HCT116 (cell line): ENCODE results near the gene KCNJ8. TPM values are rescaled to one million over a fixed set of nuclear protein-coding genes. Genes with fewer than 3 reads are reported as not detected.

ENCODE experiments used
- ATAC-seq: fragments of 200-7000 bp; cut with Tn5 transposase; 2 replicates; pipeline ENCODE4 v1.9.1; 2020; ENCODE audit warnings: mild to moderate bottlenecking, moderate library complexity
- BruUV-seq: library from RNA; stranded (reverse); fragments of 400-500 nt; replicated peaks from 2 replicates; lab custom pipeline; 2021; lab: Mats Ljungman, UMichigan
- CTCF ChIA-PET: fragments of 300-600 bp; sonication (Branson Sonifier 250); formaldehyde crosslinking; loops from one replicate; lab custom pipeline; 2021; ENCODE audit warnings: antibody characterized with exemption; lab: Charles Lee
- POLR2A ChIA-PET: fragments of 300-600, 350-600 bp; sonication (Branson Sonifier 250); formaldehyde crosslinking; loops from one replicate; lab custom pipeline; 2021; ENCODE audit warnings: antibody characterized with exemption; lab: Charles Lee
- RAD21 ChIA-PET, 2 experiments: fragments of 300-600 bp; sonication (Branson Sonifier 250); formaldehyde crosslinking; loops; one replicate each; lab custom pipeline; 2023; ENCODE audit warnings: low total read pairs in 2 of 2; ENCODE audit not compliant: uncharacterized antibody in 2 of 2, unreplicated experiment in 2 of 2, low non-redundant PET in 1 of 2; lab: Charles Lee
- DNase-seq: peaks from one replicate; pipeline ENCODE4 v3.0.0-alpha.2; 2010; ENCODE audit warnings: low read depth, low spot score
- H2AFZ ChIP-seq: fragments of 200-600 bp; shearing (Covaris generic), sonication (generic); 2 replicates; pipeline ENCODE4 v1.6.1; 2017; ENCODE audit warnings: low read depth, mixed run types, mixed read lengths, antibody characterized with exemption, low read length; ENCODE audit not compliant: poor library complexity, severe bottlenecking
- H3K27ac ChIP-seq: 2 replicates; pipeline ENCODE4 v1.5.1; 2012; ENCODE audit warnings: low read depth, low read length
- H3K27me3 ChIP-seq: fragments of 200-600 bp; sonication (generic); 2 replicates; pipeline ENCODE4 v1.6.1; 2016; ENCODE audit warnings: mixed run types, low read length, mixed read lengths; ENCODE audit not compliant: insufficient read depth
- H3K36me3 ChIP-seq, 2 experiments: fragments of 200-500 bp in 1 of 2; fragments of 200-600 bp in 1 of 2; sonication (Bioruptor generic) in 1 of 2; sonication (generic) in 1 of 2; 2 replicates each; pipeline versions ENCODE4 v1.5.1 to v1.6.1; 2014 to 2016; ENCODE audit warnings: low read length in 2 of 2, inconsistent platforms in 1 of 2, mixed read lengths in 1 of 2, mixed run types in 1 of 2; ENCODE audit not compliant: insufficient read depth in 2 of 2, control insufficient read depth in 1 of 2
- H3K4me1 ChIP-seq, 2 experiments: fragments of 200-600 bp in 1 of 2; sonication (generic) in 1 of 2; 2 replicates each; pipeline versions ENCODE4 v1.5.1 to v1.6.1; 2012 to 2017; ENCODE audit warnings: low read length in 2 of 2, inconsistent platforms in 1 of 2, mild to moderate bottlenecking in 1 of 2, mixed read lengths in 1 of 2, mixed run types in 1 of 2, moderate library complexity in 1 of 2; ENCODE audit not compliant: insufficient read depth in 2 of 2, control insufficient read depth in 1 of 2
- H3K4me2 ChIP-seq: fragments of 200-600 bp; sonication (generic); 2 replicates; pipeline ENCODE4 v1.6.1; 2017; ENCODE audit warnings: mixed run types, low read length, mixed read lengths
- H3K4me3 ChIP-seq, 2 experiments: fragments of 200-600 bp in 1 of 2; sonication (generic) in 1 of 2; replicated peaks in 1 of 2; 2 replicates each; pipeline ENCODE4 v1.5.1; 2011 to 2016; ENCODE audit warnings: low read length in 2 of 2, control low read depth in 1 of 2, low read depth in 1 of 2, mild to moderate bottlenecking in 1 of 2, mixed read lengths in 1 of 2, mixed run types in 1 of 2
- H3K79me2 ChIP-seq: fragments of 200-600 bp; sonication (generic); 2 replicates; pipeline ENCODE4 v1.6.1; 2017; ENCODE audit warnings: mild to moderate bottlenecking, mixed run types, low read length, moderate library complexity, mixed read lengths; ENCODE audit not compliant: insufficient read depth
- H3K9ac ChIP-seq: fragments of 200-600 bp; sonication (generic); 2 replicates; pipeline ENCODE4 v1.6.1; 2016; ENCODE audit warnings: low read length, mixed read lengths
- H3K9me2 ChIP-seq: fragments of 200-600 bp; sonication (generic), shearing (Covaris generic); 2 replicates; pipeline ENCODE4 v1.6.1; 2017; ENCODE audit warnings: mixed run types, mild to moderate bottlenecking, moderate library complexity; ENCODE audit not compliant: insufficient read depth
- H3K9me3 ChIP-seq, 2 experiments: fragments of 200-500 bp in 1 of 2; fragments of 200-600 bp in 1 of 2; sonication (Bioruptor generic) in 1 of 2; sonication (generic) in 1 of 2; 2 replicates each; pipeline ENCODE4 v1.6.1; 2014 to 2017; ENCODE audit warnings: low read length in 2 of 2, mixed read lengths in 2 of 2, inconsistent platforms in 1 of 2, low read depth in 1 of 2, mild to moderate bottlenecking in 1 of 2, mixed run types in 1 of 2, moderate library complexity in 1 of 2; ENCODE audit not compliant: control insufficient read depth in 1 of 2, insufficient read depth in 1 of 2
- H4K20me1 ChIP-seq: fragments of 200-600 bp; sonication (generic), shearing (Covaris generic); 2 replicates; pipeline ENCODE4 v1.6.1; 2017; ENCODE audit warnings: mixed run types, mild to moderate bottlenecking, moderate library complexity; ENCODE audit not compliant: insufficient read depth
- ATF3 ChIP-seq: IDR thresholded peaks from 2 replicates; pipeline ENCODE4 v1.6.1; 2012
- CBX3 ChIP-seq: IDR thresholded peaks from 2 replicates; pipeline ENCODE4 v1.6.1; 2012; ENCODE audit warnings: low read depth
- CEBPB ChIP-seq: IDR thresholded peaks from 2 replicates; pipeline ENCODE4 v1.6.1; 2012; ENCODE audit warnings: low read depth
- CTCF ChIP-seq, 3 experiments: fragments of 200-600 bp in 1 of 3; sonication (generic) in 1 of 3; IDR thresholded peaks in 2 of 3; conservative IDR thresholded peaks in 1 of 3; 2 replicates each; pipeline ENCODE4 v1.5.1; 2012 to 2017; ENCODE audit warnings: low read depth in 2 of 3, low read length in 2 of 3, antibody characterized with exemption in 1 of 3, borderline replicate concordance in 1 of 3, control low read depth in 1 of 3, mild to moderate bottlenecking in 1 of 3, mixed read lengths in 1 of 3, mixed run types in 1 of 3, moderate library complexity in 1 of 3; ENCODE audit not compliant: insufficient read depth in 1 of 3
- EGR1 ChIP-seq: IDR thresholded peaks from 2 replicates; pipeline ENCODE4 v1.6.1; 2012; ENCODE audit warnings: low read depth
- EZH2 ChIP-seq: fragments of 200-600 bp; sonication (generic); IDR thresholded peaks from 2 replicates; pipeline ENCODE4 v1.6.1; 2017; ENCODE audit warnings: antibody characterized with exemption, mixed run types
- EZH2phosphoT487 ChIP-seq: fragments of 200-600 bp; IDR thresholded peaks from 2 replicates; pipeline ENCODE4 v1.6.1; 2018; ENCODE audit warnings: antibody characterized with exemption, borderline replicate concordance
- FOSL1 ChIP-seq: IDR thresholded peaks from 2 replicates; pipeline ENCODE4 v1.6.1; 2012; ENCODE audit warnings: low read depth
- JUND ChIP-seq: IDR thresholded peaks from 2 replicates; pipeline ENCODE4 v1.6.1; 2012
- POLR2A ChIP-seq: IDR thresholded peaks from 2 replicates; pipeline ENCODE4 v1.7.0; 2011; ENCODE audit warnings: borderline replicate concordance; ENCODE audit not compliant: insufficient read depth, insufficient read length; ENCODE audit errors: extremely low read depth
- RAD21 ChIP-seq: IDR thresholded peaks from 2 replicates; pipeline ENCODE4 v1.6.1; 2012; ENCODE audit warnings: low read depth, mild to moderate bottlenecking
- REST ChIP-seq: IDR thresholded peaks from 2 replicates; pipeline ENCODE4 v1.6.1; 2012; ENCODE audit warnings: low read depth
- SIN3A ChIP-seq: IDR thresholded peaks from 2 replicates; pipeline ENCODE4 v1.6.1; 2012; ENCODE audit warnings: low read depth
- SP1 ChIP-seq: IDR thresholded peaks from 2 replicates; pipeline ENCODE4 v1.6.1; 2012; ENCODE audit warnings: low read depth
- SRF ChIP-seq: IDR thresholded peaks from 2 replicates; pipeline ENCODE4 v1.6.1; 2012; ENCODE audit warnings: low read depth
- TCF7L2 ChIP-seq: IDR thresholded peaks from 2 replicates; pipeline ENCODE4 v1.7.0; 2011; ENCODE audit warnings: borderline replicate concordance, inconsistent platforms; ENCODE audit not compliant: insufficient read depth, insufficient read length; ENCODE audit errors: extremely low read depth
- ZFX ChIP-seq: fragments of 450-650 bp; IDR thresholded peaks from 2 replicates; pipeline ENCODE4 v1.6.1; 2017
- ZNF274 ChIP-seq: fragments of 200-500 bp; sonication (Bioruptor generic); IDR thresholded peaks from 2 replicates; pipeline ENCODE4 v1.6.1; 2014; ENCODE audit warnings: mild to moderate bottlenecking, low read depth, low read length, inconsistent platforms
- intact Hi-C: fragments of 100-400 bp; cut with micrococcal nuclease; formaldehyde crosslinking; loops from 2 replicates; pipeline ENCODE4 v1.10.0; 2022
- total RNA-seq: library from RNA; stranded (reverse); gene quantifications from one replicate; pipeline ENCODE4 v1.2.1, GENCODE V29; 2021; ENCODE audit not compliant: unreplicated experiment
- TF ChIP-seq, protein P1 (sequence below): IDR thresholded peaks from 2 replicates; pipeline ENCODE4 v1.6.1; 2011; ENCODE audit warnings: mild to moderate bottlenecking, low read length, moderate library complexity; ENCODE audit not compliant: insufficient replicate concordance; ENCODE audit errors: extremely low read depth
- TF ChIP-seq, protein P2 (sequence below): IDR thresholded peaks from 2 replicates; pipeline ENCODE4 v1.6.1; 2012

KCNJ8 gene
- total RNA-seq, 1 experiment from 2014 or later = 0.17 TPM

DNA sequence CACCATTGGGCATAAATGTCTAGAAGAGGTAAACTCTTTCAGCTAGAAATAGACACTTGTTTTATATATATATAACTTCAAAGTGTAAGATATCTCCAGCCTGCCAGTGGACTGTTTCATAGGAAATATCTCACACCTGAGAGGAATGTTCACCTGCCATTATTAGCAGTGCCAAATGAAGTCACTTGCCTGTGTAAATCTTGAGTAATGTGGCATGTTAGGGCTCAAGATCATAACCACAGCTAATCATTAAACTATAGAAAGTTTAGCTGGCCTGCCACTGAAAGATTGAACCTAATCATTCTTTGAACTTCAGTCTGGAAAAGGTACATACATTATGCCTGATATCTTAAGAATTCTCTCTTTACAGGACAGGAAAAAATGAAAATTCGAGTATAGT, 25.5 kb upstream of the KCNJ8 start:
- BruUV-seq = no TSS peak
- no peaks in the 10 kb centered on the region for H3K36me3 ChIP-seq
- intact Hi-C loops = no loop called here
- no peaks in the 10 kb centered on the region for H3K4me1 ChIP-seq
- TF ChIP-seq, protein P1, sequence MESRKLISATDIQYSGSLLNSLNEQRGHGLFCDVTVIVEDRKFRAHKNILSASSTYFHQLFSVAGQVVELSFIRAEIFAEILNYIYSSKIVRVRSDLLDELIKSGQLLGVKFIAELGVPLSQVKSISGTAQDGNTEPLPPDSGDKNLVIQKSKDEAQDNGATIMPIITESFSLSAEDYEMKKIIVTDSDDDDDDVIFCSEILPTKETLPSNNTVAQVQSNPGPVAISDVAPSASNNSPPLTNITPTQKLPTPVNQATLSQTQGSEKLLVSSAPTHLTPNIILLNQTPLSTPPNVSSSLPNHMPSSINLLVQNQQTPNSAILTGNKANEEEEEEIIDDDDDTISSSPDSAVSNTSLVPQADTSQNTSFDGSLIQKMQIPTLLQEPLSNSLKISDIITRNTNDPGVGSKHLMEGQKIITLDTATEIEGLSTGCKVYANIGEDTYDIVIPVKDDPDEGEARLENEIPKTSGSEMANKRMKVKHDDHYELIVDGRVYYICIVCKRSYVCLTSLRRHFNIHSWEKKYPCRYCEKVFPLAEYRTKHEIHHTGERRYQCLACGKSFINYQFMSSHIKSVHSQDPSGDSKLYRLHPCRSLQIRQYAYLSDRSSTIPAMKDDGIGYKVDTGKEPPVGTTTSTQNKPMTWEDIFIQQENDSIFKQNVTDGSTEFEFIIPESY = no peak
- no peak for TF ChIP-seq SIN3A
- TF ChIP-seq CEBPB = no peak
- TF ChIP-seq POLR2A = no peak
- TF ChIP-seq SRF = no peak
- TF ChIP-seq FOSL1 = no peak
- no peak for TF ChIP-seq TCF7L2
- TF ChIP-seq ATF3 = no peak
- TF ChIP-seq ZNF274 = no peak
- no peak for TF ChIP-seq ZFX
- TF ChIP-seq EZH2phosphoT487 = no peak
- TF ChIP-seq CTCF (IDR thresholded peaks at IDR 0.05 in 2 of 3, conservative IDR thresholded peaks at IDR 0.05 in 1 of 3; ENCODE audit: borderline replicate concordance in 1 of 3, insufficient read depth in 1 of 3, low read depth in 2 of 3, low read length in 2 of 3) = no peak
- TF ChIP-seq SP1 = no peak
- TF ChIP-seq EZH2 = no peak
- TF ChIP-seq, protein P2, sequence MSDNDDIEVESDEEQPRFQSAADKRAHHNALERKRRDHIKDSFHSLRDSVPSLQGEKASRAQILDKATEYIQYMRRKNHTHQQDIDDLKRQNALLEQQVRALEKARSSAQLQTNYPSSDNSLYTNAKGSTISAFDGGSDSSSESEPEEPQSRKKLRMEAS = no peak
- no peak for TF ChIP-seq REST
- no peak for TF ChIP-seq EGR1
- no peak for TF ChIP-seq RAD21
- no peak for TF ChIP-seq JUND
- no peak for TF ChIP-seq CBX3
- H3K9me2 ChIP-seq = no peaks in the 10 kb centered on the region
- CTCF ChIA-PET = no interaction called here
- no peaks in the 10 kb centered on the region for H3K79me2 ChIP-seq
- no peak overlapping the region for H3K4me2 ChIP-seq
- no peak for ATAC-seq
- H2AFZ ChIP-seq = no peak overlapping the region
- POLR2A ChIA-PET = no interaction called here
- no peak overlapping the region for H3K27ac ChIP-seq
- no peaks in the 10 kb centered on the region for H3K27me3 ChIP-seq
- H3K9ac ChIP-seq = no peak overlapping the region
- no peak for DNase-seq
- RAD21 ChIA-PET = no interaction called here
- no peaks in the 10 kb centered on the region for H3K9me3 ChIP-seq
- no peaks in the 10 kb centered on the region for H4K20me1 ChIP-seq
- H3K4me3 ChIP-seq = no peak overlapping the region
